Testis (tissue), 3 donors: ENCODE results near the gene CYTH4. TPM values are rescaled to one million over a fixed set of nuclear protein-coding genes. Genes with fewer than 3 reads are reported as not detected.

Experiments used
- DNase-seq: peaks from one replicate; pipeline ENCODE4 v3.0.0-alpha.2; 2019
- H3K27ac ChIP-seq, 2 donors: fragments of 200-600 bp; sonication (generic); one replicate each; pipeline ENCODE4 v1.5.1; 2019
- H3K27me3 ChIP-seq: fragments of 200-600 bp; sonication (generic); one replicate; pipeline ENCODE4 v1.5.1; 2019
- H3K36me3 ChIP-seq: fragments of 200-600 bp; sonication (generic); one replicate; pipeline ENCODE4 v1.5.1; 2017; ENCODE audit warnings: low read depth; ENCODE audit errors: missing control alignments
- H3K4me1 ChIP-seq: fragments of 200-600 bp; sonication (generic); one replicate; pipeline ENCODE4 v1.5.1; 2019
- H3K4me3 ChIP-seq, 2 donors: fragments of 200-600 bp; sonication (generic); one replicate each; pipeline ENCODE4 v1.5.1; 2017 to 2019
- H3K9me3 ChIP-seq: fragments of 200-600 bp; sonication (generic); one replicate; pipeline ENCODE4 v1.5.1; 2017
- POLR2A ChIP-seq: fragments of 450-650 bp; IDR thresholded peaks from one replicate; pipeline ENCODE4 v1.6.1; 2017; ENCODE audit warnings: antibody characterized with exemption, mild to moderate bottlenecking, moderate library complexity
- WGBS, 2 donors: methylation state at CpG; one replicate each; pipeline ENCODE4 v1.1.5; 2018; 5-methylcytosine and 5-hydroxymethylcytosine counted together
- intact Hi-C: fragments of 100-400 bp; cut with DNase I; formaldehyde crosslinking; loops from one replicate; pipeline ENCODE4 v1.15.1; 2023; ENCODE audit warnings: low total_unique reads
- polyA plus RNA-seq: library from polyadenylated mRNA; stranded (reverse); fragments of 350-450 nt; fragmentation: Illumina TruSeq; extraction: RNeasy Lipid Tissue Mini Kit (QIAGEN cat#74804); gene quantifications from one replicate; pipeline ENCODE4 v1.2.3, GENCODE V29; 2014; ENCODE audit warnings: low read depth, low replicate concordance; ENCODE audit not compliant: insufficient read depth
- total RNA-seq, 2 donors: library from RNA; depleted of rRNA; stranded (reverse); fragments of >200 nt; gene quantifications; one replicate each; pipeline ENCODE4 v1.2.3, GENCODE V29; 2016
- TF ChIP-seq, protein P1 (sequence below), 3 experiments: fragments of 450-650 bp in 2 of 3; fragments of 200-600 bp in 1 of 3; sonication (generic) in 1 of 3; IDR thresholded peaks; one replicate each; pipeline ENCODE4 v1.5.1; 2016 to 2019; ENCODE audit warnings: antibody characterized with exemption in 3 of 3, mild to moderate bottlenecking in 2 of 3, moderate library complexity in 1 of 3

Gene CYTH4
- total and polyA plus RNA-seq, 3 donors from 2014 or later: 2.7 to 7.2 (median 6.8) TPM

DNA sequence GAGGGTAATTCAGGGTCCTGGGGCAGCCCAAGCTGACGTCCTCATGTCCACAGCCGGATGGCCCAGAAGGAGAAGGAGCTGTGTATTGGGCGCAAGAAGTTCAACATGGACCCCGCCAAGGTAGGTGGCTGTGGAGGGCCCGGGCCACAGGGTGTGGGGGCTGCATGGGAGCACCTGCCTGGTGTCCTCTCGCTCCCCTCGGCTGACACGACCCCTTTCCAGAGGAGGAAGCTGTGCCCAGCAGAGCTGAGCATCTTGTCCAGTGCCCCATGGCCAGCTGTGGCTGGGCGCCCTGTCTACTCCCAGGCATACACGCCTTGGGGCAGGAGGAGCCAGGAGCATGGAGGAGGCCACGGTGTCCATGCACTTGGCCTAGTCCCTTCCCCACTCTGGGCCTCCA lies 13.6 kb downstream of the CYTH4 start:
- WGBS, 2 donors: 99% methylated on average over 11 of the region's 11 CpGs; no CpG with 5 or more reads in 1 of the 2 donors
- H3K27me3 ChIP-seq: no peaks in the 10 kb centered on the region
- intact Hi-C loops: no loop called here

DNA sequence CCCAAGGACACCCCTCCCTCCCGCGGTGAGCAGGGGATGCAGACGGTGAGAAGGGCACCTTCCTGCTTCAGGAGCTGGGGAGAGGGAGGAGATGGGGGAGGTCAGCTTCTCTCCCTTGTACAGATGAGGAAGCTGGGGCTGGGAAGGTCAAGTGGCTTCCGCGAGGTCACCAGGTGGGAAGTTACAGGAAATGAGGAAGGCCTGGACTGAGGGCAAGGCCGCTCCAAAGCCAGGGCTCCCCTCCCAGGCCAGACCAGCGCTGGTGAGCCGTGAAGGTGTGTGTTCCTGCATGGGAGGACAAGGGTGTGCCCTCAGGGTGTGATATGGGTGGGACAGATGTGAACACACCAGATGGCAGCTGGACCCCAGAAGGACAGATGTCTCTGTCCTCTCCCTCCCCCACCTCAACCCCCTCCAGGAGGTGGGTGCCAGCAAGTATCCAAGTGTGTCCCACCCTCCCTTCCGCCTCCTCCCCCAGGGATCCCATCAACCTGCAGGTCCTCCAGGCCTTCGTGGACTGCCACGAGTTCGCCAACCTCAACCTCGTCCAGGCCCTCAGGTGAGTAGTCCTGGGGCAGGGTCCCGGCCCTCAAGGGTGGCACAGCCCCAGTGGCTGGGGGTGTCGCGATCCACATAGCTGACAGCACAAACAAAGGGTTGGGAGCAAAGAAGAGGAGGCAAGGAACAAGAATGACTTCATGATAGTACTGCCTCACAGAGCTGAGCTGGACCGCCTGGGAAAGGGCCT lies 16.6 kb downstream of the CYTH4 start:
- intact Hi-C loops: no loop called here
- Histone ChIP-seq H3K27me3 (no peaks in the 10 kb centered on the region), H3K4me3 (no peak overlapping the region), H3K27ac (no peak overlapping the region), H3K9me3 (no peaks in the 10 kb centered on the region), H3K36me3 (no peaks in the 10 kb centered on the region), H3K4me1 (peaks cover 4% of the 10 kb centered on the region)
- TF ChIP-seq, protein P1, sequence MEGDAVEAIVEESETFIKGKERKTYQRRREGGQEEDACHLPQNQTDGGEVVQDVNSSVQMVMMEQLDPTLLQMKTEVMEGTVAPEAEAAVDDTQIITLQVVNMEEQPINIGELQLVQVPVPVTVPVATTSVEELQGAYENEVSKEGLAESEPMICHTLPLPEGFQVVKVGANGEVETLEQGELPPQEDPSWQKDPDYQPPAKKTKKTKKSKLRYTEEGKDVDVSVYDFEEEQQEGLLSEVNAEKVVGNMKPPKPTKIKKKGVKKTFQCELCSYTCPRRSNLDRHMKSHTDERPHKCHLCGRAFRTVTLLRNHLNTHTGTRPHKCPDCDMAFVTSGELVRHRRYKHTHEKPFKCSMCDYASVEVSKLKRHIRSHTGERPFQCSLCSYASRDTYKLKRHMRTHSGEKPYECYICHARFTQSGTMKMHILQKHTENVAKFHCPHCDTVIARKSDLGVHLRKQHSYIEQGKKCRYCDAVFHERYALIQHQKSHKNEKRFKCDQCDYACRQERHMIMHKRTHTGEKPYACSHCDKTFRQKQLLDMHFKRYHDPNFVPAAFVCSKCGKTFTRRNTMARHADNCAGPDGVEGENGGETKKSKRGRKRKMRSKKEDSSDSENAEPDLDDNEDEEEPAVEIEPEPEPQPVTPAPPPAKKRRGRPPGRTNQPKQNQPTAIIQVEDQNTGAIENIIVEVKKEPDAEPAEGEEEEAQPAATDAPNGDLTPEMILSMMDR (IDR thresholded peaks at IDR 0.05): no peak
- TF ChIP-seq POLR2A: no peak
- DNase-seq: no peak
- WGBS, 2 donors: 81 to 83% methylated on average over 16 to 17 of the region's 17 CpGs

More for the DNA sequence above, 13.6 kb downstream of the CYTH4 start:
- H3K4me1 ChIP-seq: no peaks in the 10 kb centered on the region
- no peak overlapping the region for H3K4me3 ChIP-seq
- H3K9me3 ChIP-seq: no peaks in the 10 kb centered on the region
- no peaks in the 10 kb centered on the region for H3K36me3 ChIP-seq
- H3K27ac ChIP-seq: no peak overlapping the region
- TF ChIP-seq, protein P1 (IDR thresholded peaks at IDR 0.05): no peak
- TF ChIP-seq POLR2A: no peak
- no peak for DNase-seq

DNA sequence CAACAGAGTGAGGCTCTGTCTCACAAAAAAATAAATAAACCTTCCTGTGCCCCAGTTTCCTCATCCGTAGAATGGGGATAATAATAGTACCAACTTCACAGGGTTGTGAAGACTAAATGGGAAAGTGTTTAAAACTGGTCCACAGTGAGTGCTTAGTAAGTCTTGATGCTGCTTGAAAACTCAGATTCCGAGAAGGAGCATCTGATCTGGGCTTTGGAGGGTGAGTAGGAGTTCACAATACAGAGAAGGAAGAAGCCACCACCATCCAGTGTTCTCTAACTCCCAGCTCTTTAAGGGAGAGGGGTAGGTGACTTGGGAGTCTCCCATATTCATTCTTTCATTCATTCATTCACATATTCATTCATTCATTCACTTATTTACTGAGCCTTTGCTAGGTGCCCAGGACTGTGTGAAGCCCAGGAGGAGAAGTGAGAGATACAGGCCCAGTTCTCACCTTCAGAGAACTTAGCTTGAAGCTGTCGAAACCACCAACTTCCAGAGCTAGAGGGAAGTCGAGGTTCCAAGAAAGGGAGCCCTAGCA lies 17.7 kb downstream of the CYTH4 start:
- Histone ChIP-seq H3K36me3 (no peaks in the 10 kb centered on the region), H3K9me3 (no peaks in the 10 kb centered on the region), H3K4me3 (no peak overlapping the region), H3K27me3 (no peaks in the 10 kb centered on the region), H3K4me1 (peaks cover 4% of the 10 kb centered on the region), H3K27ac (no peak overlapping the region)
- intact Hi-C loops: no loop called here
- 92 to 96% methylated on average over 4 of the region's 4 CpGs for WGBS, 2 donors
- TF ChIP-seq, protein P1 (IDR thresholded peaks at IDR 0.05): no peak
- TF ChIP-seq POLR2A: no peak
- DNase-seq: no peak

DNA sequence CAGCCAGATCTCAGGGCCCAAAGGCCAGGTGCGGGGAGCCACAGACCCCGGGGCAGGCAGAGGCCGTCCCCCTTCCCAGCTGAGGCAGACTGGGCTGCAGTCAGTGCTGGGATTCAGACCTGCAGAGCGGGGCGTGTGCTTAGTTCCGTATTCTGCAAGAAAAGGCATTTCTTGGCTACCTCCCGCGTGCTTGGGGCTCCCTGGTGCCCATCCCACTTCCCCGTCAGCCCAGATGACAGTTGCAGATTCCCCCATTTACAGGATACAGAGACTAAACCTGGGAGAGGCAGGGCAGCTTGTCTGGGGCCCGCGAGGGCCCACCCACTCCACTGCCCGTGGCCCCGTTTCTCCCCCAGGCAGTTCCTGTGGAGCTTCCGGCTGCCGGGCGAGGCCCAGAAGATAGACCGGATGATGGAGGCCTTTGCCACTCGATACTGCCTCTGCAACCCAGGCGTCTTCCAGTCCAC lies 18.3 kb downstream of the CYTH4 start:
- TF ChIP-seq, protein P1 (IDR thresholded peaks at IDR 0.05): no peak
- no peak for TF ChIP-seq POLR2A
- no peak for DNase-seq
- Histone ChIP-seq H3K4me1 (peaks cover 4% of the 10 kb centered on the region), H3K9me3 (no peaks in the 10 kb centered on the region), H3K27ac (no peak overlapping the region), H3K4me3 (no peak overlapping the region), H3K36me3 (no peaks in the 10 kb centered on the region), H3K27me3 (no peaks in the 10 kb centered on the region)
- WGBS, 2 donors: 76 to 89% methylated on average over 4 to 19 of the region's 19 CpGs
- intact Hi-C loops: no loop called here
